HG02970 (cell line): ENCODE results near the gene ADARB2.
"Not testable (repeated sequence)": the region's sequence is repeated elsewhere in the genome, so short reads cannot be mapped to it uniquely, and the experiment has no call there.

Experiments used
- ATAC-seq: cut with Tn5 transposase; IDR thresholded peaks from one replicate; pipeline ENCODE4 v1.9.1; 2021; ENCODE audit warnings: mild to moderate bottlenecking, moderate library complexity, moderate number of reproducible peaks; ENCODE audit not compliant: unreplicated experiment, low FRiP score

Gene ADARB2

DNA sequence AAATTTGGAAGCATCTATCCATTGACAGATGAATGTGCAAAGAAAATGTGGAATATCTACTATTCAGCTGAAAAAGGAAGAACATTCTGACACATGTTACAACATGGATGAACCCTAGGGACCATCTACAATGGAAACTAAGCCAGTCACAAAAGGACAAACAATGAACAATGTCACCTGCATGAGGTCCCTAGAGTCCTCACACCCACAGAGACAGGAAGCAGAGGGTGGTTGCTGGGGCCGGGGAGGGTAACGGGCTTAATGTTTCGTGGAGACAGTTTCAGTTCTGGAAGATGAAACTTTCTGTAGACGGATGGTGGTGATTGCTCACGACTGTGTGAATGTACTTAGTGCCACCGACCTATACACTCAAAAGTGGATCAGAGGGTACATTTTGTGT lies 282.9 kb downstream of the ADARB2 start:
- peak; percentile 89 for ATAC-seq

DNA sequence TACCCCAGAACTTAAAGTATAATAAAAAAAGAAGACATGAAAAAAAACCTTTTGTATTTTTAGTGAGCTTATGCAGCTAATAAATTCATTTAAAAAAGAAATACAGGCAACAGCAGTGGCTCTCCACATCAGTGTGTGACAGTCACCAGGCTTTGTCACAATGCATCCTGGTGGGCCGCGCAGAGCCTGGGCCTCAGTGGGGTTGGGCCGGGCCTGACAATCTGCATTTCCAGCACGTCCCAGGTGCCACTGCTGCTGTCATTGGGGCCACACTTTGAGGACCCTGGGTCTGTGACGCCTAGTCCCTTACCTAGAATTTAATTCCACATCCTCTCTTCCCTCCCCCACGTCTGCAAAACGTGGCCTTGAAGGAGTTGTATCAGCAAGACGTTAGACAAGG lies 284.5 kb downstream of the ADARB2 start:
- no peak for ATAC-seq

DNA sequence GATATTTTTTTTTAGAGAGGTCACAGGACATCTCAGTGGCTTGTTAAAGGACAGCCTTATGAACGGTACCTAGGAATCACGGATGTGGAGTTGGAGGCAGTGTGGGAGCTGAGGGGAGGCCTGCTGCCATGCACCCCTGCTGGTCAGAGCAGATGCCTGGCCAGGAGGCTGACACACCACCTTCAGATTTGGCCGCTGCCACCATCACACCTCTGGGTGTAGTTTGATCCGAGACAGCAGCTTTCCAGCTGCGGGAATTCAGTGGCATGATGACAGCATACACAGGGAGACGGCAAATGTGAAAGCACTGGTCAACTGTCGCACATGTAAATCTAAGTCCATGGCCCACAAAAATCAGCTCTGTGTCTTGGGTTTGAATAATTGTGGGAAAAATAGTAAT lies 285.4 kb downstream of the ADARB2 start:
- no peak for ATAC-seq

DNA sequence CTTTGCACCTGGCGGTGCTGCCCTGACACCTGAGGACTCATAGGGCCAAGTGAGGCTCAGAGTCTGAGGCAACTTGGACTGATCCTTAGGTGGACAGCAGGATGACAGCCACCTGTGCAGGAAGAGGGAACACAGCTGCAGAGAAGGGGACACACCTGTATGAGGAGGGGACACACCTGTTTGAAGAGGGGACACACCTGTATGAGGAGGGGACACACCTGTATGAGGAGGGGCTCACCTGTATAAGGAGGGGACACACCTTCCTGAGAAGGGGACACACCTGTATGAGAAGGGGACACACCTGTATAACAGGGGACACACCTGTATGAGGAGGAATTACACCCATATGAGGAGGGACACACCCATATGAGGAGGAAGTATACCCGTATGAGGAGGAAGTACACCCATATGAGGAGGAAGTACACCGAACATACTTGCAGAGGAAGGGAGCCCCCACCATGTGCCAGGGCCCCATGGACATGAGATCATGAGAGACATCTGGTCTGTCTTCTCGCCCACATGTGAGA lies 285.9 kb downstream of the ADARB2 start:
- ATAC-seq: no peak

DNA sequence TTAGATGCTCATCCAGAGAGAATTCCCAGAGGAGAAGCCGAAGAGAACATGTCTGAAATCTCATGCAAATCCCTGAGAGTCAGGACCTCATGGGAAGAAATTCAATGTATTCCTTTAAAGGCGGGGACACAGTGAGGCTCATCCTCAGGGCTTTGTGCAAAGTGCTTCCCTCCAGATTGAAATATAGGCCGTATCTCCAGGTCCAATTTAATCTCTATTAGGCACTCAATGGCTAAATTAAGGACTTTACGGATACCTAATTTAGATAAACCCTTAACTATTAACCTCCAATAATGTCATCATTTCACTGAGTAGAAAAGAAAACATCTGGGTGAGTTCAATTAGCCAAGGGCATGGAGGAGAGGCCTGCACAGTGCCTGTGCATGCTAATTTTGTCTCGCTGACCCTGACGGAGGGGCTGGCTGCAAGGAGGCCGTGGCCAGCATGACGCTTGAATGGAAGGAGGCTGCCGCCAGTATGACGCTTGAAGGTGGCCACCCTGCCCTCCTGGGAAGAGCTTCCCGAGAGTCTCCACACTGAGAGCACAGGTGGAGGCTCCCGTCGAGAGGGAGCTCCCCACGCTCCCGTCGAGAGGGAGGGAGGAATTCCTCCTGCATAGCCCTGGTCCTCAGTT lies 287.6 kb downstream of the ADARB2 start:
- ATAC-seq: no peak

DNA sequence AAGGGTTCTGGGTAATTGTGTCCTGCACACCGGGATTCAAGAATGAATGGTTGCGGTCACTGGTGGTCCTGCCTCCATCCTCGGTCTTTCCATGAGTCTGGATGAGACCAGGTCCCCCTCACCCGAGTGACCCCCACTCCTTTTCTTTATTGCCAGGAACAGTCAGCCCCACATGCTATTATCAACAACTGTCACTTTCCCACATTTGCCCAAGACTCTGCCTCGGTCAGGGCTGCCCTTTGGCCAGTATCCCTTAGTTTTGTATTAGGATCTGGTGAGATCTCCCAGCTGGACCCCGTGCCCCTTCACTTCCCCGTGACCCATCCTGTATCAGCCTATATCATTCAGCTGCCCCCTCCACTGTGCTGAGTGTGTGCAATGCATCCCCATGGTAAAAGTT lies 288.3 kb downstream of the ADARB2 start:
- no peak for ATAC-seq

DNA sequence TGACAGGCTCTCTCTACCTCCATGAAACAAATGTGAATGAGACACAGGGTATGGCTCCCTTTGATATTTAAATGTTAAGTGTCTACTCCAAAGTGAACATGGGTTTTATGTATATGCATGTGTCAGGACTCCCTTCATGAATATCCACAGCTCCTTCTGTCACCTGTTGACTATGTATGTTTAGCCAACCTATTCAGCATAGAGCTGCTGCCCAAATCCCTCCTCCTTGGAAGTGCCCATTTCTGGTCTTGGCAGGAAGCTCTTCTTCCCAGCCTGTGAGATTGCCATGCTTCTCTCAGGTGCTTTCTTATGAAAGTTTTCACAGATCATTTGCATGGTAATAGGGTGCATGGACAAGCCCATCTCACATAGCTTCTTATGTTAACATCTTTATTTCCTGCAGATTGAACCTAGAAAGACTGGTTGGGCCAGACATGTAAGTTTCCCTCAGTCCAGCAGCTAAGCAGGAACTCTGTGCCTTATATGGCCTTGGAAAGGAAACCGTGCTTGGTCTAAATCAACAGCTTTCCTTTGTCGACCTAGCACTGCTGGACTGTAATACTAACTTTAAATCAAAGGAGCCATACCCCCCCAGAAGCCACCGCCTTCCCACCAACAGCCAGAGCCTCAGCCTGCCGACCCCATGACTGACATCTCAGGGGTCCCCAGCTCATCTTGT lies 288.9 kb downstream of the ADARB2 start:
- ATAC-seq: no peak

DNA sequence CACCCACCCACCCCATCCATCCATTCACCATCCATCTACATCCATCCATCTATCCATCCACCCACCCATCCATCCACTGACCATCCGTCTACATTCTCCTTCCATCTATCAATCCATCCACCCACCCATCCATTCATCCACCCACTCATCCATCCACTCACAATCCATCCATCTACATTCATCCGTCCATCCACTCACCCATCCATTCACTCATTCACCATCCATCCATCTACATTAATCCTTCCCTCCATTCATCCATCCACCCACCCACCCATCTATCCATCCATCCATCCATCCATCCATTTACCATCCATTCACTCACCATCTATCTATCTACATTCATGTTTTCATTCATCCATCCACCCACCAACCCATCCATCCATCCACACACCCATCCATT lies 292.5 kb downstream of the ADARB2 start:
- ATAC-seq: no peak

DNA sequence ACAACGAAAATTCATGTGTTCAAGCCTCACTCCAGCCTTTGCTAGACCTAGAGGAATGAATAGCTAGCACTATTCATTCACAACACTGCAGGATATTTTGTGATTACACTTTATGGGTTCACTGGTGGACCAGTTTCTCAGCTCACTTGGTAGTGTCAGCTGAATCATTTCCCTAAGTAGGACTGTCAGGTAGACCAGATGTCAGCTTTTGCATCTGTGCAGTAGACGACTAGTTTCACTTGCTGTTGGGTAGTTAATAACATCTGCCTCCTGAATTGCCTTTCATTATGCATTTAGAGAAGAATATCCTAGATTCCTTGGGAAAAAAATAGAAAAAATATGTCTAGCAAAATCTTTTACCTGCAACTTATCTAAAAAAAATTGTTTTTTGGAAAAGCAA lies 296.4 kb downstream of the ADARB2 start:
- no peak for ATAC-seq

DNA sequence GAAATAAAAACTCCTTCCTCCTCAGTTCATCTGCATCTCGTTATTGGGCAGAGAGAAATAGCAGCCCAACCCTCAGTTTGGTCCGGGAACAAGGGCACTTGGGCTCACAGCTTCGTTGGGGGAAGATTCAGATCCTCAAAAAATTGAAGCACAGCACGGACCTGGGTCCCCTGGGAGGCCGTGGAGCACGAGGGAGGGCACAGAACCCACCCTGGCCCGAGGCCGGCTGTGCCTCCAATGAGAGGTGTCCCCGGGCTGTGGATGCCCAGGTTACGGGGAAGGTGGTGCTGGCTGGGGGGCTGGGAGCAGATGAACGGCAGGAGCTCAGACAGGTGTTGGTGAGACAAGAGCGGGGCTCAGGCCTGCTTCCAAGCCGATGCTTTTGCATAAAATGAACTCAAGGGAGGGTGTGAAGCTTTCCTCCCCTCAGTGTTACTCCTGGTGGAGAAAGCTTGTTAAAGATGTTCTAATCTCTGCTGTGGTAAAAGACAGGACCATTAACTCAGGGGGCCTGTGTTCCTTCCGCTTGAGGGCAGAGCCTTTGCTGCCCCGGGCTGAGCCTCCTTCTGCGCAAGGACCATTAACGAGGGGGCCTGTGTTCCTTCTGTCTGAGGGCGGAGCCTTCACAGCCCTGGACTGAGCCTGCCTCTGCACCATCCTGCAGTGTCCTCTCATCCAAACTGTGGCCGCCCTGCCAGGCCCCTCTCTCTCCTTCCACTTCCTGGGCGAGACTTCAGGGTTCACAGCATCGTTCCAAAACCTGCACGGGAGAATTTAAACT lies 302.2 kb downstream of the ADARB2 start:
- ATAC-seq: no peak

DNA sequence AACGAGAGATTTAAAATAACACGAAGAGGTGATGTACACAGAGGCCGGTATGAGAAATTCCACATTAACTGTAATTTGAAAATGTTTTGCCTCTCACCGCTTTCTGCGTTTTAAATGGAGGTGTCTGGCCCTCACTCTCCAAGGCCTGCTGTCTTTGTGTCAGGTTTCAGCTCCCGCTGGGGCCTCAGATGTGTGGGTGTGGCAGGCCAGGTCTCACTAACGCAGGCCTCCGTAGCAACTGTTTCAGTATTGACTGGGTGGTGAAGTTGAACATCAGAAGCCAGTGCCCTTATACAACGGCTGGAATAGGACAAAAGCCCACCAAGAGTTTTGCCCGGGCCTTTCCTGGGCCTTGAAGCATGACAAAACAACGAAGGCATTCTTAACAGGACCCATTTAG lies 303.1 kb downstream of the ADARB2 start:
- no peak for ATAC-seq

DNA sequence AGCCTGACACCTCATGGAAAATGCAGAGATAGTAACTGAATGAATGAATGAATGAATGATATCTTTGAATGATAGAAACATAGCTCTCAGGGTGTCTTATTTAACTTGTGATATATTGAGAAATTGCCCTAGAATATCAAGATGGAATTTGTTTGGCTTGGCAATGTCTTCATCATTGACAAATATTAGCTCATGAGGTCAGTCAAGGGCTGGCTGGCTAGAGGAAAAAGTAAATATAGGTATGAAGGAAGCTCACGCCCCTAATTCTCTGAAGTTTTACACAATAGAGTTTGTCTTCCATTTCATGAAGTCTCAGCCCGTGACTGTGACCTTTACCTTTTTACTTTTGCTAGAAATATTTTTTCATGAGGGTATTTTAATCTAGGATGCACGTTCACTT lies 305.2 kb downstream of the ADARB2 start:
- no peak for ATAC-seq

DNA sequence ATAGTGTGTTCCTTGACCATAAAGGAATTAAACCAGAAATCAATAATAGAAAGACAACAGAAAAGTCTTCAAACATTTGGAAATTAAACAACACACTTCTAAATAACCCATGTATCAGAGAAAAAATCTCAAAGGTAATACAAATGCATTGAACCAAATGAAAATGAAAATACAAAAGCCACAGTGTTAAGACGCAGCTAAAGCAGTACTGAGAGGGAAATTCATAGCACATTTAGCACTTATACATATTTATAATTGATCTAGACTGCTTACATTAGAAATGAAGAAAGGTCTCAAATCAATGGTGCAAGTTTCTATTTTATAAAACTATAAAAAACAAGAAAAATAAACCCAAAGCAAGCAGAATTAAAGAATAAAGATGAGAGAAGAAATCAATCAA lies 306.1 kb downstream of the ADARB2 start:
- no peak for ATAC-seq

DNA sequence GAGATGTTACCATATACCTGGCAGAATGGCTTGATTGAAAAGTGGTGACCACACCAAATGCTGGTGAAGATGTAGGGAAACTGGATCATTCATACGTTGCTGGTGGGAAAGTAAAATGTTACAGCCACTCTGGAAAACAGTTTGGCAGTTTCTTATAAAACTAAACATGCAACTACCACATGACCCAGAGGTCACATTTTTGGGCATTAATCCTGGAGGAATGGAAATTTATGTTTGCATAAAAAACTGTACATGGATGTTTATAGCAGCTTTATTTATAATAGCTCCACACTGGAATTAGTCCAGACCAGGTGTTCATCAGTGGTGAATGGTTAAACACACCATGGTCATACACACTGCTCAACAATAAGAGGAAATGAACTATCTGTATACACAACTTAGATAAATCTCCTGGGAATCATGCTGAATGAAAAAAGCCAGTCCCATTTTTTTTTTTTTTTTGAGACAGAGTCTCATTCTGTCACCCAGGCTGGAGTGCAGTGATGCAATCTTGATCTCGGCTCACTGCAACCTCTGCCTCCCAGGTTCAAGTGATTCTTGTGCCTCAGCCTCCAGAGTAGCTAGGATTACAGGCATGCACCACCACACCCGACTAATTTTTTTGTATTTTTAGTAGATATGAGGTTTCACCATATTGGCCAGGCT lies 309.7 kb downstream of the ADARB2 start:
- ATAC-seq: not testable (repeated sequence)

DNA sequence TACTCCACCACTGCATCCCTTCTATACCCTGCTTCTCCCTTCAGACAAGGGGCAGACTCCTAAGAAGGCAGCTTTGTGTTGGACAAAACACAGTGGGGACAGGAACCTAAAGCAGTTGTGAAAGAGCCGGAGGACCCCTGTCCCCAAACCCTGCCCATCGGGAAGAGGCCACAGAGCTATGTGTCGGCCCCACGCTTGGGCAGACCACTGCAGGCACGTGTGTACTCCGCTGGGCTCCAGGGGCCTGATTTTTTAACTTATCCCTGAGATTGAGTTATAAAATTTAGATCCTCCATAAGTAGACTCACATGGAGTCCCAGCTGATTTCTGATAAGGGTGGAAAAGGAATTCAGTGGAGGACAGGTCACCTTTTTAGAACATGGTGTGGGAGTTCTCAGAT lies 310.5 kb downstream of the ADARB2 start:
- ATAC-seq: no peak

DNA sequence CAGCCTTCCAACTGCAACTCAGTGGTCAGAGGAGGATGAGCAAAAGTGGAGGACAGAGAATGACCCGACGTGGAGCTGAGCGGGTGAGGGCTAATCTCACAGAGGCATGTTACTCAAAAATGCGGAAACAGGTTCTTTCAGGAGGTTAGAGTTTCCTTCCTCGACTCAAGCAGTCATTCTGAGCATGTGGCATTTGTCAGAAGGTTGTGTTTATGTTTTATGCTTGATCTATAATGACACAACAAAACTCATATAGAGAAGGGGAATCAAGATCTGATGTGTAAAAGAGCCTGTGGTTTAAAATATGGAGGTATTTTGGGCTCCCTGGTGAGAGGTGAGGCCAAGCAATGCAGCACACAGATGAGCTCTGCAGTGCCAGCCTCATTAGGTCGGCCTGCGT lies 311.4 kb downstream of the ADARB2 start:
- ATAC-seq: no peak

DNA sequence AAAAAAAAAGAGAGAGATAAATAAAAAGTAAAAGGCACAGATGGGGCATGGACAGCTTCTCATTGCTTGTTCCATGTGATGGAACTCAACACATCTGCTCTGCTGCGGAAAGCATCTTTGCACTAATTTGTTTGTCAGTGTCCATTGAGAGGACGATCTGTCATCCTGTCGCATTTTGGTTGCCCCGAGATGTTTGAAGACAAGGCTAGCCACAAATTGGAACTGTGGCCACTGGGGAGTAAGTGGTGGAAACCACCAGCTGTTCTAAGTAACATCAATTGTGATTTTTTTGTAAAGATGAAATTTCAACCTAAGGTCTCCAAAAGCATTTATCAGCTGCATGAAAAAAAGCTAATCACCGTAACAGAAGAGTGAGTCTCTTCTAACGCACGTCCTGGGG lies 312.7 kb downstream of the ADARB2 start:
- no peak for ATAC-seq

DNA sequence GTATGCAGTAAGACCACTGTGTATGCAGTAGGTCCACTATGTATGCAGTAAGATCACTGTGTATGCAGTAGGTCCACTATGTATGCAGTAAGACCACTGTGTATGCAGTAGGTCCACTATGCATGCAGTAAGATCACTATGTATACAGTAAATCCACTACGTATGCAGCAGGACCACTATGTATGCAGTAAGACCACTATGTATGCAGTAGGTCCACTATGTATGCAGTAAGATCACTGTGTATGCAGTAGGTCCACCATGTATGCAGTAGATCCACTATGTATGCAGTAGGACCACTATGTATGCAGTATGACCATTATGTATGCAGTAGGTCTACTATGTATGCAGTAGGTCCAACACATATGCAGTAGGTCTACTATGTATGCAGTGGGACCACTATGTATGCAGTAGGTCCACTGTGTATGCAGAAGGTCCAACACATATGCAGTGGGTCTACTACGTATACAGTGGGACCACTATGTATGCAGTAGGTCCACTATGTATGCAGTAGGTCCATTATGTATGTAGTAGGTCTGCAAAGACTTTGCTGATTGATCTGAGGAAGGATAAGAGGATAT lies 313.6 kb downstream of the ADARB2 start:
- no peak for ATAC-seq

DNA sequence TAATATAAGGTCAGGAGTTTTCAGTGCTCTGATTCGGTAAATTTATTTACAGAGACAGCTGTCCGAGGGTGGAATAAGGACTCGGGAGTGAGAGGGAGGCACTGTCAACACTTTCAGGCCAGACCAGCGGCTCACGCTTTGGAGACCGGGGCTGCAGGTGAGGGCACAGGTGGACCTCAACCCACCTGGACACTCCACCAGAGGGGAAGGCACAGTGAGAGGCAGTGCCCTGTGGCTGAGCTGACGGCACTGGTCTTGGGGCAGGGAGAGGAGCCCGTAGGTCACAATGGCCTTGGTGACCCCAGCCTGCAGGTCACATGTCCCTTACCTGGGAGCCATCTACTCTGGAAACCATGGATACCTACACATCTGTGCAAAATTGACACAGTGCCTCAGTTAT lies 315.1 kb downstream of the ADARB2 start:
- no peak for ATAC-seq

DNA sequence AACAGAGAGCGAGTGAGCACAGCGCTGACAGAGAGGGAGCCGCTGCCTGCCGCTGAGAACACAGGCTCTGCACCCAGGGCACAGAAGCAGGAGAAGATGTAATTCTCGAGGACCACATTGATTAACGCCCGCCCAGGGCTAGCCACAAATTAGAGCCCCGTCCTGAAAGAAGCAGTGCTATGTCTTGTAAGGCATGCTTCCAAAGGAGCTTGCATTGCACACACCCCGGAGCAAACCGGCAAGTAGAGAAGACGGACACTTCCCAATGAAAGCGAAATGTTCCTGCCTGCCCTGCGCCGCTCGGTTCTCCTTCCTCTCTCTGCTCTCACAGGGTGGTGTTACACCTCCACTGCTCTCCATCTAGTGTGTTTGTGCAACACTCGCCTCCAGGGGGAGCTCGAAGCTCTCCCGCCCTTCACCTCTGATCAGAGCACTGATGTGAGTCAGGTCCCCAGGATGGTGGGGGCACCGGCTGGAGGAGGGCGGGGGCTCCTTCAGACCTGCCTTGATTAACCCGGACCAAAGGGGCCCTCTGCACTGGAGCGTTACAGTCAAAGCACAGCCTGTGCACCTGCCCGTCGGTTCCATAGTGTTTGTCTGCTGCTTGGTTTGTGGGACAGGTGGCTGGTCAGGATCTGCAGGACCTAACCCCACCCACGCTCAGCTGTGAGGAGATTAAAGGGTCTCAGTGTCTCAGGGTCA lies 316.5 kb downstream of the ADARB2 start:
- peak; percentile 87 for ATAC-seq
